ENCODE data around the gene AXIN1. TPM values are rescaled to one million over a fixed set of nuclear protein-coding genes. Genes with fewer than 3 reads are reported as not detected.

The AXIN1 gene
- total RNA-seq, 1 experiment from 2014 or later = 26.9 TPM

DNA sequence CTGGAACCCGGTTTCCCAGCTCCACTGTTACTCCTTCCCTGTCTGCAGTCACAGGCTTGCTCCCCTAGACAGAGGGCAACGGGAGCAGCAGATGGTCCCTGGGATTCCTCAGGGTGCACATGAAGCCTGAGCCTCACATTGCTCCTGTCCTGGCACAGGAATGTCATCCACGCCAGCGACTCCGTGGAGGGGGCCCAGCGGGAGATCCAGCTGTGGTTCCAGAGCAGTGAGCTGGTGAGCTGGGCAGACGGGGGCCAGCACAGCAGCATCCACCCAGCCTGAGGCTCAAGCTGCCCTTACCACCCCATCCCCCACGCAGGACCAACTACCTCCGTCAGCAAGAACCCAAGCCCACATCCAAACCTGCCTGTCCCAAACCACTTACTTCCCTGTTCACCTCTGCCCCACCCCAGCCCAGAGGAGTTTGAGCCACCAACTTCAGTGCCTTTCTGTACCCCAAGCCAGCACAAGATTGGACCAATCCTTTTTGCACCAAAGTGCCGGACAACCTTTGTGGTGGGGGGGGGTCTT, 47.6 kb upstream of the AXIN1 start:
- no peak for ATAC-seq

DNA sequence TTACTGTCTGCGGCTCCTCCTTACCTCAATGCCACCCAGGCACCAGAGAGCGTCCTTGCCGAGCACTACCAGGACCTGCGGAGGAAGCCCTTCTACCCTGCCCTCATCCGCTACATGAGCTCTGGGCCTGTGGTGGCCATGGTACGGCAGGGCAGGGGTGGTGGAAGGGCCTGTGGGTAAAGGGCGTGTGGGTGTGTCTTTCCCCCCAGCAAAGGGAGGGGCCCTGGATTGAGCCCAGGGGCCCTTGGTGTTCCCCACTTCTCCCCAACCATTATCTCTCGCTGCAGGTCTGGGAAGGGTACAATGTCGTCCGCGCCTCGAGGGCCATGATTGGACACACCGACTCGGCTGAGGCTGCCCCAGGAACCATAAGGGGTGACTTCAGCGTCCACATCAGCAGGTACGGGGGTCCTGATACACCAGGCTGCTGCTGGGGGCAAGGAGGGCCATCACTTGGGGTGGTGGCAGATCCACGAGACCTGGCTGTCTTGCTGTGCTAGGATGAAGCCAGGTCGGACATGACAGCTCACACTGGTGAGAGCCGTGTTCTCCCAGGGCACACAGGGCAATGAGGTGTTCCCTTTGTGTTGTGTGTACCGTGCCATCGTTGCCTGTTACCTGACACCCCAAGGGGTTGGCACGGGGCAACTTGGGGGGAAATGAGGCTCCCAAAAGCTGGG, 47.0 kb upstream of the AXIN1 start:
- ChIA-PET POLR2A (ENCODE audit: unreplicated experiment) (no interaction called here), CTCF (no interaction called here)

More for the DNA sequence above, 47.6 kb upstream of the AXIN1 start:
- ChIA-PET CTCF (no interaction called here), POLR2A (ENCODE audit: unreplicated experiment) (no interaction called here)
- H3K9me2 ChIP-seq (replicated peaks; ENCODE audit: low read length) = no peaks in the 10 kb centered on the region
- H3K36me3 ChIP-seq (ENCODE audit: low read depth, low read length) = no peaks in the 10 kb centered on the region
- peak overlapping the region; percentile 74 for H3K4me3 ChIP-seq (ENCODE audit: low read length)
- no peaks in the 10 kb centered on the region for H3K27me3 ChIP-seq (ENCODE audit: low read length)
- peak overlapping the region; percentile 81; the same call in 1 of the 2 replicates for H3K9ac ChIP-seq (ENCODE audit: low read length)
- H2AFZ ChIP-seq (ENCODE audit: low read length) = no peak overlapping the region
- no peaks in the 10 kb centered on the region for H4K20me1 ChIP-seq (ENCODE audit: low read length)
- TSS peak; percentile 11 for BruUV-seq (replicated peaks)
- peak overlapping the region; percentile 93 for H3K4me2 ChIP-seq (ENCODE audit: low read length)
- no peak overlapping the region for H3K27ac ChIP-seq (ENCODE audit: low read length)
- H3K9me3 ChIP-seq (ENCODE audit: low read length) = no peaks in the 10 kb centered on the region
- peaks cover 14% of the 10 kb centered on the region for H3K79me2 ChIP-seq (ENCODE audit: low read length)
- no peaks in the 10 kb centered on the region for H3F3A ChIP-seq (ENCODE audit: low read length, unreplicated experiment)
- H3K4me1 ChIP-seq (ENCODE audit: insufficient read depth, low read length) = peaks cover 6% of the 10 kb centered on the region
- intact Hi-C loops (cut with micrococcal nuclease) = no loop called here
- no peak for DNase-seq
- TF ChIP-seq EZH2 (IDR thresholded peaks at IDR 0.05; ENCODE audit: low read length, unreplicated experiment) (no peak), EZH2phosphoT487 (IDR thresholded peaks at IDR 0.05; ENCODE audit: borderline replicate concordance, low read length) (no peak)
- TF ChIP-seq, protein P1, sequence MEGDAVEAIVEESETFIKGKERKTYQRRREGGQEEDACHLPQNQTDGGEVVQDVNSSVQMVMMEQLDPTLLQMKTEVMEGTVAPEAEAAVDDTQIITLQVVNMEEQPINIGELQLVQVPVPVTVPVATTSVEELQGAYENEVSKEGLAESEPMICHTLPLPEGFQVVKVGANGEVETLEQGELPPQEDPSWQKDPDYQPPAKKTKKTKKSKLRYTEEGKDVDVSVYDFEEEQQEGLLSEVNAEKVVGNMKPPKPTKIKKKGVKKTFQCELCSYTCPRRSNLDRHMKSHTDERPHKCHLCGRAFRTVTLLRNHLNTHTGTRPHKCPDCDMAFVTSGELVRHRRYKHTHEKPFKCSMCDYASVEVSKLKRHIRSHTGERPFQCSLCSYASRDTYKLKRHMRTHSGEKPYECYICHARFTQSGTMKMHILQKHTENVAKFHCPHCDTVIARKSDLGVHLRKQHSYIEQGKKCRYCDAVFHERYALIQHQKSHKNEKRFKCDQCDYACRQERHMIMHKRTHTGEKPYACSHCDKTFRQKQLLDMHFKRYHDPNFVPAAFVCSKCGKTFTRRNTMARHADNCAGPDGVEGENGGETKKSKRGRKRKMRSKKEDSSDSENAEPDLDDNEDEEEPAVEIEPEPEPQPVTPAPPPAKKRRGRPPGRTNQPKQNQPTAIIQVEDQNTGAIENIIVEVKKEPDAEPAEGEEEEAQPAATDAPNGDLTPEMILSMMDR (conservative IDR thresholded peaks at IDR 0.05; ENCODE audit: low read depth, low read length) = no peak

More for the DNA sequence above, 47.0 kb upstream of the AXIN1 start:
- Histone ChIP-seq H3K27me3 (ENCODE audit: low read length) (no peaks in the 10 kb centered on the region), H3K9me2 (replicated peaks; ENCODE audit: low read length) (no peaks in the 10 kb centered on the region), H3K79me2 (ENCODE audit: low read length) (peaks cover 14% of the 10 kb centered on the region), H3F3A (ENCODE audit: low read length, unreplicated experiment) (no peaks in the 10 kb centered on the region), H3K9me3 (ENCODE audit: low read length) (no peaks in the 10 kb centered on the region), H3K27ac (ENCODE audit: low read length) (no peak overlapping the region), H3K4me3 (ENCODE audit: low read length) (no peak overlapping the region), H2AFZ (ENCODE audit: low read length) (no peak overlapping the region), H3K36me3 (ENCODE audit: low read depth, low read length) (no peaks in the 10 kb centered on the region), H3K4me1 (ENCODE audit: insufficient read depth, low read length) (peaks cover 6% of the 10 kb centered on the region), H3K4me2 (ENCODE audit: low read length) (no peak overlapping the region), H3K9ac (ENCODE audit: low read length) (no peak overlapping the region), H4K20me1 (ENCODE audit: low read length) (no peaks in the 10 kb centered on the region)
- BruUV-seq (replicated peaks) = no TSS peak
- DNase-seq (no peak), ATAC-seq (no peak)
- no peak for TF ChIP-seq EZH2 (IDR thresholded peaks at IDR 0.05; ENCODE audit: low read length, unreplicated experiment)
- no peak for TF ChIP-seq EZH2phosphoT487 (IDR thresholded peaks at IDR 0.05; ENCODE audit: borderline replicate concordance, low read length)
- TF ChIP-seq, protein P1 (conservative IDR thresholded peaks at IDR 0.05; ENCODE audit: low read depth, low read length) = no peak
- intact Hi-C loops (cut with micrococcal nuclease) = no loop called here

All from PC-3 (cell line).